HG02623 (cell line): ENCODE measurements around the gene PLIN5.

ENCODE experiments used
- ATAC-seq: cut with Tn5 transposase; IDR thresholded peaks from one replicate; pipeline ENCODE4 v1.9.1; 2021; ENCODE audit warnings: moderate library complexity; ENCODE audit not compliant: unreplicated experiment

The PLIN5 gene, protein sequence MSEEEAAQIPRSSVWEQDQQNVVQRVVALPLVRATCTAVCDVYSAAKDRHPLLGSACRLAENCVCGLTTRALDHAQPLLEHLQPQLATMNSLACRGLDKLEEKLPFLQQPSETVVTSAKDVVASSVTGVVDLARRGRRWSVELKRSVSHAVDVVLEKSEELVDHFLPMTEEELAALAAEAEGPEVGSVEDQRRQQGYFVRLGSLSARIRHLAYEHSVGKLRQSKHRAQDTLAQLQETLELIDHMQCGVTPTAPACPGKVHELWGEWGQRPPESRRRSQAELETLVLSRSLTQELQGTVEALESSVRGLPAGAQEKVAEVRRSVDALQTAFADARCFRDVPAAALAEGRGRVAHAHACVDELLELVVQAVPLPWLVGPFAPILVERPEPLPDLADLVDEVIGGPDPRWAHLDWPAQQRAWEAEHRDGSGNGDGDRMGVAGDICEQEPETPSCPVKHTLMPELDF

DNA sequence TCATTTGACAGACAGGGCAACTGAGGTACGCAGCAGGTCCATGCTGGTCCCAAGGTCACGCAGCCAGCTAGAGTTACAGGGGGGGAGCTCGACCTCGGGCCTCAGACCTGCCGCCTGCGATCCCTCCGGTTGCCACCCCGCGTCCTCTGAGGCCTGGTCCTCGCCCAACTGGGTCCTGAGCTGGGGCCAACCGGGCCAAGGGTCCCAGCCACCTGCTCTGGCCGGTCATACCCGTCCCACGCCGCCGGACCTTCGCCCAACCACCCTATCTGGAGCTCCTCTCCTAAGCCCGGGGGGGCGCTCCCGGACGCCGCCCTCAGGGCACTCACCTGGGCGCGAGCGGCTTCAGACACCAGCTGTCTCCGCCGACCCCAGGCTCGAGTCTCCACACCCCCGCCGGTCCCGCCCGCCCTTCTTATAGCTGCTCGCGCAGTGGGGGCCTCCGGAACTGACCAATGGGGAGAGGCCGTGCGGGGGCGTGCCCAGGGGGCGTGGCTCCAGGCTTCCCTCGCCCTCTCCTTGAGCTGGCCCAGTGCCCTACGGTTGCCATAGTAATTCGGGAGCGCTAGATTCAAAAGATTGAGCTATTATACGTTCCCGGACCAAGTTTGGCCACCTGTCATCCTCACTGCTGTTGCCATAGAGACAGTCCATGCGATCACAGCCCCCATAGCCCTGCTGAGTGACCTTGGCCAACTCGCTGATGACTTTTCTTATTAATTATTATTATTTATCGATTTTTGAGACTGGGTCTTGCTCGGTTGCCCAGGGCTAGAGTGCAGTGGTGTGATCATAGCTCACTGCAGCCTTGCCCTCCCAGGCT lies at the start of gene PLIN5:
TSS of gene PLIN5 (minus strand) at position 389 of the 823 bp plus-strand sequence. CDS start 1,150 bp downstream, outside the sequence.
- no peak for ATAC-seq

DNA sequence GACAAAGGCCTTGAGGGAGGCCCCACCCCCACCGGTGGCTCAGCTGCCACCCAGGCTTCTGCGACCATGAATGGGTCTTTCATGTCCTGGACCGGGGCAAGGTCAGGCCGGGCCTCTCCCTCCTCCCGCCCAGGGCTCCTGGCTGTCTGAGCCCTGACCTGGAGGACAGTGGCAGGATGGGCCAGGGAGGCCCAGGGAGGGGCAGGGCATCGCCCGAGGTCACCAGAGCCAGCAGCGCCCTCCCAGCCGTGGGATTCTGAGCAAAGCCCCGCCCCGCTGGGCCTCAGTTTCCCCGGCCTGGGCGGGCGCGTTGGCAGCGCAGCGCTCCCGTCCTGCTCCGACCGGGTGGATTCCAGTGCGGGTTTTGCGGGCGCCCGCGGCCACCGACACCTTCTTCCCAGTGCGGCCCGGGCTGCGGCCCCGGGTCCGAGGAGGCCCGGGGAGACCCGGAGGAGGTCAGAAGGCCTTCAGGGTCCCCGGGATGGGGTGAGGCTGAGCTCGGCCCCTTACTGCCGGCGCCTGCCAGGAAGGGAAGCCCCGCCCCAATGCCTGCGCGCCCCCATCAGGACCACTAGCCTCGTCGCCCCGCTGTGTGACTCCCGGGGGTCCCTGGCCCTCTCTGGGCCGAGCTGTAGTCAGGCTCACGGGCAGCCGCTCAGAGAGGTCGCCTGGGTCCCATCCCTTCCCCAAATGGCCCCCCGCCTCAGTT lies 49.1 kb upstream of the PLIN5 start:
- no peak for ATAC-seq

DNA sequence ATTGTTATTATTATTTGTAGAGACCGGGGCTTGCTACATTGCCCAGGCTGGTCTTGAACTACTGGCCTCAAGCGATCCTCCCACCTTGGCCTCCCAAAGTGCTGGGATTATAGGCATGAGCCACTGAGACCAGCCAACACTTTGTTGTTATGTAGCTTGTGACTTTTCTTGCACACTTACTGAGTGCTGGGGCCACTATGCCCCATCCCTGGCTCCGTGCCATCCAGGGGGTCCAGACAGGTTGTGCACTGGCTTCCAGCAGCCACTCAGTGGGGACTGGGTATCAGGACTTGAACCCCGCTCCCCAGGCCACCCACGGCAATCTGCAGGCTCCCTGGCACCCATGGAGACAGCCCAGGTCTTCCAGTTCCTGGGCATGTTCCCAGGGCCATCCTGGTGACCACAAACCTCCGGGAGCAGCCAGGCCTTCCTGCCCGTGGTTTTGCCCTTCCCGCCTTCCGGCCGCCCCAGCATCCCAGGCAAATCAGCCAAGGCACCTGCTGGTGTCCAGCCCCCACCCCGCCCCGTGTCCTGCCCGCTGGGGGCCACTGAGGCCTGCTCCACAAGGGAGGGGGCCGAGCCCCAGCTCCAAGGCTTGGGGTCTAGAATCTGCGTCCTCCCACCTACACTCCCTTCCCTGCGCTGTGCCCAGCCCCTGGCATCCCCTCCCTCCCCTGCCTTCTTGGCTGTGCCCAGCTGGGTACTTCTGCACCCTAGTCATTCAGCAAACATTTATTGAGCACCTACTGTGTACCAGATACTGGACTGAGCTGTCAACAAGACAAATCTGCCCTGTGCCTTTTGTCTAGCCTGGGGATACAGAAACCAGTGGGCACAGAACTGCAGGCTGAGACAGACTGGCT lies 48.2 kb upstream of the PLIN5 start:
- no peak for ATAC-seq

DNA sequence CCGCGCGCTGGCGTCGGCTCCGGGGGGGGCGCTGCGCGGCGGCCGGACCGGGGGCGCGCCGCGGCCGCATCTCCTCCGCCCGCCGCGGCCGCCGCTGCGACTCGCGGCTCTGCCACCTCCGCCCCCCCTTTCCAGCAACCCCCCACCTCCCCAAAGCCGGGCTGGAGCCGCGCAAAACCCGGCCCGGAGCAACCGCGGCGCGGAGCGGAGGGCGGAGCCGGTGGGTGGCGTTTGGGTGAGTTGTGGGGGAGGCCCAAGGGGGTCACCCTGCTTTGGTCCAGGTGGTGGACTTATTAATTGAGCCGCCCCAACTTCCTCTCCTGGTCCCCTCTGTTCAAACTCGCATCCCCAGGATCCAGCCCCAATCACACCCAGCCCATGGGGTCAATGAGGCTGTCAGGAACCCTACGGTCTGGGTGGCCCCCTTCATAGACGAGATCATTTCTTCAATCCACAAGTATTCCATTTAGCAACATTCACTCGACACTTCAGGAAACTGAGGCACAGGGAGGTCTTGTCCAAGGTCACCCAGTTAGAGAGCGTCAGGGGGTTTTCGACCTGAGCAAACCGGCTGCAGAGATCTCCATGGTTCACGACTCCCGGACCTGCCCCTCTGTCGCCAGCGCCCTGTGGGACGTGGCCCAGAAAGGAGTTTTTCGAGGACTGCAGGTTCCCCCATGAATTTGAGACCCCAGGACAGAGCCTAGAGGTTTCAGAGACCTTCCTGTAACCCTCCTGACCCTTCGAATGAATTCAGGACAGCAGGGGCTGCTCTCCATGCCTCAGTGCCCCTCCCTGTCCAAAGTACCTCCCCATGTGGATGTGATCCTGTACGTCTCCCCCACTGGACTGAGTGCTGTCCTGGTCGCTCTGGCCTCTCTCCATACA lies 46.9 kb upstream of the PLIN5 start:
- no peak for ATAC-seq

DNA sequence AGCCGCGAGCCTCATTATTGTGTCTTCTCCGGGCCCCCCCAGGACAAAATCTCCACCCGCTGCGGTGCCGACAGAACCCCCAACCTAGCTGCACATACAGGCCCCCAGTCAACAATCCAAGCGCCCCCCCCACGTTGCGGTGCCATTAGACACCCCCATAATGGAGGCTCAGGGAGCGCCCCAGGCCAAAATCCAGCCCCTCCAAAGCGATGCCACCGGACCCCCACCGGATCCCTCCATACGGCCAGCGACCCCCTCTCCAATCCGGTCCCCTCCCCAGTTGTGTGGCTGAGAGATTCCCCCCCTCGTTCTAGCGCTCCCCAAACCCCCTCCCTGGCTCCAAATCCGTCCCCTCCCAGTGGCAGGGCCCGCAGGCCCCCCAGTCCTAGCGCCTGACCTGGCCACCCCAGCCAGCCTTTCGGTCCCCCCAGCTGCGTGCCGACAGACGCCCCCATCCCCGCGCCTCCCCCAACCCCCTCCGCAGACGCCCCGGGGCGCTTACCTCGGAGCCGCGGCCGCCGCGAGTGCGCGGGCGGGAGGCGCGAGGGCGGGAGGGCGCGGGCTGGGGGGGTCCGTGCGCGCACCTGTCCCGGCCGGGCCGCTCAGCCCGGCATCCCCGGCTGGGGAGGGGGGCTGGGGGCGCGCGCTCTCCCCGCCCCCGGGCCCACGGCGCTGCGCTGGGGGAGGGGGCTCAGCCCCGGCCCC lies 46.1 kb upstream of the PLIN5 start:
- ATAC-seq: no peak

DNA sequence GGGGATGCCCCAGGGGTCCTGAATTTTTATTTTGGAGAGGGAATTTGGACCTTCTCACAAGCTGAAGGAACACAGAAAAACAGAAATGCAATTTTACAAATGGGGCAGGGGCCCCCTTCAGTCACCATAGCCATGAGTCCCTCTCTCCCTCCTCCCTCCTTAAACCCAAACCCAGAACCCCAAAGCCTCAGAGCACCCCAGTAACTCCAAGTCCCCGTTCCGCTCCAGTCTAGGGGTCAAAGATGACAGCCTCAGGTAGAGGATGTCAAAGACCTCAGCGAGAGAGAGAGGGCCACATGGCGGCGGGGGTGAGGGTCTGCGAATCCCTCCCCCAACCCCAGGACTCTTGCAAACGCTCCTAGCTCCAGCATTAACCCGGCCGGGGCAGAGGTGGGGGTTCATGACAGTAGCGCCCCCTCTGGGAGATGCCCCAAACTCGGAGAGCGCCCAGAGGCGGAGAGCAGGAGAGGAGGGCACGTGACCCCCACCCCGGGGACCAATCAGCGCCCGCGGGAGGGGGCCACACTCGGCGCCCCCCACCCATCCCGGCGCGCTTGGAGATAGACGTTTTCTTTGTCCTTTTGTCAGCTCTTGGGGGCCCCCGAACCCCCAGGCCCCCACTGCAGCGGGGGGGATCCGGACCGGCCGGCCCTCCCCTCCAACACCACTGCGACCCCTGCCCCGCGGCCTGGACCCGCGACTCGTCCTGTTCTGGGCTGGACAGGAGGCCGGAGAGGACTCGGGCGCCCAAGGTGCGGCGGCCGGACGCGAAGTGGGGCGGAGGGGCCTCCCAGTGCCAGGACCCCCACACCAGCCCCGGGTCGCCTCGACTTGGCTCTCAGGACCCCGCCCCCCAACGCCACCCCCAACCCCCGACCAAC lies 45.2 kb upstream of the PLIN5 start:
- no peak for ATAC-seq

DNA sequence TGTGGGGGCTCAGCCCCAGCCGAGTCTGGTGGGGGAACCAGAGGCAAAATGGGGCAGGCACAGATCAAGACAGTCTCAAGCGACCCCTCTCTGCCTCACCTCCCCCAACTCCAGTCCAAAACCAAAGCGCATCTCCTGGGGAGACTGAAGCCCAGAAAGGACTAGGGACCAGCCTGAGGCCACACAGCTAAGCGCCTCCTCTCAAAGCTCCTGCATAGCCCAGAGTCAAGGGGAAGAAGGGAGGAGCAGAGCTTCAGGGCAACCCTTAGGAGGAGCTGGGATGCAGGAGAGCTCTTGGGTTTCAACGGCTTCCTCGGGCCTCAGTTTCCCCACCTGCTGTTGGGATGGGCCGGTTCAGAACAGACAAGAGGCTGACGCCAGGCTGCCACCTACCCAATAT lies 44.4 kb upstream of the PLIN5 start:
- no peak for ATAC-seq

DNA sequence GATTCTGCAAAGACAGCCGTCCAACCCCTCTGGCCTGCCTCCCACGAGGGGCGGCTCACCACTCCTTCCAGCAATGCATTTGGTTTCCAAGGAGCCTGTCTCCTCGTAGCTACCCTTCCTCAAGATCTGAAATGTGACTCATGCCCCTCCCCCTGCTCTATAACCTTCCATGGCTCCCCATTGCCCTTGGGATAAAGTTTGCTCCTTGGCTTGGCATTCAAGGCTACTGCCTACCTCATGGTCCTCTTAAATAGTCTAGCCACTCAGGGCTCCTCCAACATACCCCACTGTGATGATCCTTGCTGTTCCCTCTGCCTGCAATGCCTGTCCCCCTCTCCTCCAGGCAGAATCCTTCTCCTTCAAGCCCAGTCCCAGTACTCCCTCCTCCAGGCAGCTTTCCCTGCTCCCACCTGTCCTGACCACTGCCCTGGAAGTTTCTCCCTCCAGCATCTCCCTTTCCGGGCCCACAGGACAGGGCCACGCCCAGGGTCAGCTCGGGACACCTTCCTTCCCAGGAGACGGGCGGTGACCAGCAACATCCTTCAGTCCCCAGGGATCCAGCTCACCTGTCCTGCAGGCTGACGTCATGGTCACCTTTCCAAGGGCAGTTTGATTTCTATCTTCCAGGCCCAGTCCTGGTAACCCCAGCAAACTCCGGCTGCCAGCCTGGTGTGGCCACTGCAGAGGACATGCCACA lies 43.7 kb upstream of the PLIN5 start:
- no peak for ATAC-seq

DNA sequence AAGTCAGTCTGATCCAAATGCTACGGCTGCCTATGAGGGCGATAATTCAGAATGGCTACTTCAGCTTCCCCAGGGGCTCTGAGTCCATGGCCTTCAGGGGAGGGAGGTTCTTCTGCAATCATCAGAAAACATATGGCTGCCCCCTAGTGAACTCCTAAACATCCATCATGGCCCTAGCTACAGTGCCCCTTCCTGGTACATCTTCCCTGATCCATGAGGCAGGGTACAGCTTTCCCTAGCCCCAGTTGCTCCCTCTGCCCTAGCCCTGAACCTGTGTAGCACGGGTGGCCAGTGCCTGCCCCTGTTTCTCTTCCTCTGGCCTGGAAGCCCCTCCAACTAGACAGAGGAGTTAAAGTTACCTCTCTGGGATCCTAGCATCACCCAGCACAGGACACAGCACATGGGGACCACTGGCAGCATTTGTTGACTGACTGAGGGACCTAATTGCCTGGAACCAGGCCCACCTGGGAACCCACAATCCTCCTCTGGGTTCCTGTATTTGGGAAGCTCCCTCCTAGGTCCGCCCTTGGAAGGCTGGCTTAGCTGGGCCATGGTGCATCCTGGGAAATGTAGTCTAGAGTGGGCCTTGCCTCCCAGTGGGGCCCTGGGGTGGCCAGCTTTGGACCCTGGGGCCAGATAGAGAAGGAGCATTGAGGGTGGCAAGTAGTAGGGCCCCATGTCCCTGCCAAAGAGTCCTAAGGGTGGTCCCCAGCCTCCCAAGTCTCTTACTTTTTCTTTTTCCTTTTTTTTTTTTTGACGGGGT lies 42.2 kb upstream of the PLIN5 start:
- no peak for ATAC-seq

DNA sequence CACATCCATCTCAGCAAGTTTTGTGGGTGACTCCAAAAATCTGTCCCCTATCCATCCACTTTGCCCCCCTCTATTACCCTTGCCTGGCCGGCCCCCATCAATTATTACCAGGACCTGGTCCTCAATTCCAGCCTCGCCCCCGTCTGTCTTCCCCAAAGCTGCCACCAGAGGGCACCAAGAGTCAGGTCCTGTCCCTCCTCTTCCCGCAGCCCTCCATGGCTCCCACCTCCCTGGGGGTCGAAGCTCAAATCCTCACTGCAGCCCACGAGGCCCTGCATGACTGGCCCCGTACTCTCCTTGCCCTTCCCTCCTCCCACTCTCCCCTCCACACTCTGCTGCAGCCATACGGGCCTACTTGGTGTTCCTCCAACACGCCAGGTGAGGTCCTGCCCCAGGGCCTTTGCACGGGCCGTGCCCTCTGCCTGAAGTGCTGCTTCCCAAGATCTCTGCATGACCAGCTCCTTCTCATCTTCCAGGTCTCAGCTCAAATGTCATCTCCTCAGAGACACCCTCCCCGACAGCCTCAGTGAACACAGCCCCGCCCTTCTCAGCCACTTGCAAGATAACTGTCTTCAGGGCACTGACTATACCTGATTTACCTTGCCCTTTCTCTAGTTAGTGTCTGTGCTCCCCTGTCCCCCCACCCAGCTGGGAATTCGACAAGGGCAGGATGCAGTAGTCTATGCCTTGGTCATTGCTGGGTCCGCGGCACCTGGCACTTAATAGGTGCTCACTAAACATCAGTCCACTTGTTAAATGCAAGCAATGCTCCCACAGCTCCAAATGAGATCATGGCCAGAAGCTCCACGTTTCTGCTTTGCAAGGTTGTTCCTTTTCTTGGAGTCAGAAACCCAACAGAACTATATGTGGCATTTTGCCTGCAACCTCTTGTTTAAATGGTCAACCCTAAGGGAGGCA lies 41.3 kb upstream of the PLIN5 start:
- no peak for ATAC-seq

DNA sequence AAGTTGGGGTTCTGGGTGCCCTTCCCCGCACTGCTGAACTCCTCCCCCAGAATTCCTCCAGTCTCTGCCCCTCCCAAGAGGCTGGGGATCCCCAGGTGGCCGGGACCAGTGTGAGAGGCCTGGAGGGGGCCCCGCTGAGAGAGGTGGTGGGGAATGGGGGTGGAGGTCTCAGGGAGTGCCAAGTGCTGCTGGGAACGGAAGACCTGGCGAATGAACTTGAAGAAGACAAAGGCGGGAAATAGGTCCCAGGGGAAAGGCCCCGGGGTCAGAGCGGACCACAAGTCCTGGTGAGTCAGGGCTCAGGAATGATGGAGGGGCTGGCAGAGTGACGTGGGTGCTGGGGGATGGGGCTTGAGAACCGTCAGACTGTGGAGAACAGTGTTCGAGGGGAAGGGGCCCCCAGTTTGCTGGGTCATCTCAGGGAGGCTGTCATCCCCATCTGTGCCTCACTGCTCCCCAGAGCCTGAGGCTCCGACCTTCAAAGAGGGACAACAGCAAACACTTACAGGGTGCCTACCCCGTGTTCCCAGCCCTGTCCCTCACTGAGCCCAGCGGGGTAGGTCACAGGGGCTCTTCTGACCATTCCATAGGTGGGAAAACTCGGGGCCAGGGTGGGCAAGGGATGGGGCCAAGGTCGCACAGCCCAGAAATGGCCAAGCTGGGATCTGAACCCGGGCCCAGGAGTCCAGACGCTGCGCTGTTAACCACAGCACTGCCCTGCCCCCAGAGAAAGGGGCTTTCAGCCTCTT lies 40.4 kb upstream of the PLIN5 start:
- ATAC-seq: no peak

DNA sequence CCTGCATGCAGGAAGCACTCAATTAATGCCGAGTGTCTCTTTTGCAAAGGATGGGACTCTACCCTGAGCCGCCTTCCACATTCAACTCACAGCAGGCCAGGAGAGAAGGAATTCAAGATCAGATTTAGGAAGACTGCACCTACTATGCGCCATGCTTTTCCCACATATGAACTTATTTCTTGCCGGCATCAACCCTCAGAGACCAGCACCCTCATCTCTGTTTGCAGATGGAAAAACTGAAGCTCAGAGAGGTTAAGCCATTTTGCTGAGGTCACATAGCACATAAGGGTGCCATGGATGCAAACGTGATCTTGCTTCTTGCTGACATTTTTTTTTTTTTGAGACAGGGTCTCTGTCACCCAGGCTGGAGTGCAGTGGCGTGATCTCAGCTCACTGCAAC lies 38.7 kb upstream of the PLIN5 start:
- no peak for ATAC-seq

DNA sequence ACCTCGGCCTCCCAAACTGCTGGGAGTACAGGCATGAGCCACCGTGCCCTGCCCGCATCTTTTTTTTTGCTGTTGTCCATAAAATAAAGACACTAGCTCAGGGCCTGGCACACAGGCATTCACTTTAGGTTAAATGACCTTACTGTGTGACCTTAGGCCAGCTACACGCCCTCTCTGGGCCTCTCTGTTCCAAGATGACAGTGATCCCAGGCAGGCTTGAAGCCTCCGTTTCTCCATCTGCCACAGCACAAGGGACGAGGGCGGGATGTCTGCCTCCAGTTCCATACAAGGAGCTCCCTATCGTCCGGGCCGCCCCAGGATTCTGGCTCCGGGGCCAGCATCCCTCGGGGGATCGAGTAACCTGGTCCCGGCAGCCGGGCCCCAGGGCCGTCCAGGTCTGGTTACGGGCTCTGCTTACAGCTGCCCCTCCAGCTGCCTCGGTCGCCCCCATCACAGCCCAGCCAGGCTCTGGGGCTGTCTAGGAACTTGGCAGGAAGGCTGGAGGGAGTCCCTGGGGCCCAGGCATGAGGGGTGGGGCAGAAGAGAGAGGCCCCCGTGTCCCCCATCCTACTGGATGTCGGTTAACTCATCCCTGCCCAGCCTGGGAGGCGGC lies 36.4 kb upstream of the PLIN5 start:
- no peak for ATAC-seq

DNA sequence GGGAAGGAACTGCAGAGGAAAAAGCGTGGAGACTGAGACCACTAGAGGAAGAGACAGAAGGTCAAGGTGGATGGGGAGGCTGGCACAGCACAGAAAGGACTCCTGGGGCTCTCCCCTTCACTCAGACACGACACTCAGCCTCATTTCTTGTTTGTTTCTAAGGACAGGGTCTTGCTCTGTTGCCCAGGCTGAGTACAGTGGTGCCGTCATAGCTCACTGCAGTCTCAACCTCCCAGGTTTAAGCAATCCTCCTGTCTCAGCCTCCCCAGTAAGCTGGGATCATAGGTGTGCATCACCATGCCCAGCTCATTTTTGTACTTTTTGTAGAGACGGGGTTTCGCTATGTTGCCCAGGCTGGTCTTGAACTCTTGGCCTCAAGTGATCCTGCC lies 35.9 kb upstream of the PLIN5 start:
- ATAC-seq: no peak
